ENCODE data around the gene SLC25A1. TPM values are rescaled to one million over a fixed set of nuclear protein-coding genes. Genes with fewer than 3 reads are reported as not detected.

Gene SLC25A1
- total and polyA plus RNA-seq, 2 of the 8 experiments (the other 6 are each of a cell fraction or from before 2014, with no cell fraction given) = 110 to 148 TPM

DNA sequence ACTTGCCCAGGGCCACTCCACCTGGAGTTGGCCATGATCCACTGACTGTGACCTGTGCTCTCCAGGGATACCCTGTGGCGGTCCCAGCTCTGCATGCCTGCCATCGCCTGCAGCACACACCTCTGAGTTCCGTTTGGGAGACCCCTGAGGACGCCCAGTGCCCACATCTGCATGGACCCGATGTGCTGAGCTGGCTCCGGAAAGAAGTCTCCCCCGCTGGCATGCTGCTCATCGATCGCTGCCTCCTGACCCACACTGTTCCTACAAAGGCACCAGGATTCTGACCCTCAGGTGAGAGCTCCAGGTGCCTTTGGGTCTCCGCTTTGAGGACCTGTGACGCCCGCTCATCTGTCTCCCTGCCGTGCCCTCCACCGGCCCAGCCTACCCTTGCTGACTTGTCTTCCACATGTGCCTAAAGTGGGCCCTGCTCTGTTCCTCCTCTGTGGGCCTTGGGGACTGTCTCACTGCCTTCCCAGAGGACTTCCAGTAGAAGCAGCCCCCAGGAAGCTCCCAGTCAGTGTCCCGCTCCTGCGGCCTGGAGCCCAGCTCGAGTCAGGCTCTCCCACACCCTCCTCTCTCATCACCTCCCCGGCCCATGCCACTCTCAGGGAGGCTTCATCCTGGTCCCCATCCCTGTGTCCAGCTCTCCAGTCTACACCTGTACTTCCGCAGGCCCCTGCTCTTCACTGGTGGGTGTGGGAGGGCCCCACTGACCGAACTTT lies 5.9 kb upstream of the SLC25A1 start:
- H3K4me3 ChIP-seq (ENCODE audit: extremely low read depth in 1 of 4, insufficient read depth in 2 of 4, low read depth in 3 of 4, low read length in 4 of 4) = no peak overlapping the region
- H3K9me3 ChIP-seq (ENCODE audit: insufficient read depth in 2 of 2, low read depth in 1 of 2, low read length in 1 of 2) = no peaks in the 10 kb centered on the region
- WGBS, 2 experiments (ENCODE audit: extremely low coverage in 1 of 2, insufficient coverage in 1 of 2, insufficient read length in 1 of 2, insufficient replicate concordance in 2 of 2, low coverage in 1 of 2, low lambda C conversion rate in 2 of 2, missing lambda C conversion rate in 1 of 2) = 89% methylated on average over 16 of the region's 20 CpGs; no CpG with 5 or more reads in 1 of the 2 experiments
- POLR2A ChIA-PET (ENCODE audit: partially characterized antibody) = interaction anchor here (0.6 to 3.5 kb wide), 4 partner anchors 9 to 85 kb away, joined by 3 to 15 read pairs (median 3); no protein-coding TSS in a partner anchor
- H2AFZ ChIP-seq (ENCODE audit: low read length) = no peak overlapping the region
- H2BK5ac ChIP-seq (ENCODE audit: low read depth, low read length) = no peak overlapping the region; the same call in 1 of the 2 replicates
- no peak for FAIRE-seq
- H2BK12ac ChIP-seq (ENCODE audit: low read depth, low read length) = no peak overlapping the region
- H3K36me3 ChIP-seq (ENCODE audit: control insufficient read depth in 2 of 4, insufficient read depth in 4 of 4, low read length in 3 of 4) = no peaks in the 10 kb centered on the region; a peak in 2 of 8 replicates
- H3K14ac ChIP-seq (ENCODE audit: insufficient read length) = no peak overlapping the region
- no peak overlapping the region for H3K18ac ChIP-seq (ENCODE audit: extremely low read depth, low read length)
- no peak overlapping the region for H3K56ac ChIP-seq (replicated peaks; ENCODE audit: insufficient read length, low read depth, low read length)
- no peak overlapping the region for H2AK5ac ChIP-seq (ENCODE audit: low read depth, low read length)
- no peak overlapping the region for H3K4me2 ChIP-seq (ENCODE audit: insufficient read depth in 1 of 2, low read depth in 2 of 2, low read length in 2 of 2)
- no peak overlapping the region for H2BK120ac ChIP-seq (replicated peaks; ENCODE audit: low read depth, low read length)
- H3K27me3 ChIP-seq (replicated peaks in 1 of 4; ENCODE audit: control insufficient read depth in 3 of 4, extremely low read depth in 1 of 4, insufficient read depth in 3 of 4, low read length in 3 of 4) = no peaks in the 10 kb centered on the region
- CTCF ChIA-PET (ENCODE audit: partially characterized antibody) = interaction anchor here (0.6 to 1.5 kb wide), 7 partner anchors 11 to 716 kb away, joined by 3 to 5 read pairs (median 3); partner anchors contain the start of gene DGCR2
- DNase-seq (ENCODE audit: low read depth in 1 of 2, low spot score in 2 of 2) = no peak
- no peaks in the 10 kb centered on the region for H3K79me2 ChIP-seq (ENCODE audit: control insufficient read depth in 1 of 2, insufficient read depth in 2 of 2, low read length in 2 of 2)
- no peak overlapping the region for H3K4ac ChIP-seq (replicated peaks; ENCODE audit: insufficient read length, low read depth, low read length)
- H3K23me2 ChIP-seq (ENCODE audit: low read depth, low read length) = no peaks in the 10 kb centered on the region
- no peak overlapping the region for H2BK15ac ChIP-seq (ENCODE audit: low read length)
- H3K27ac ChIP-seq (ENCODE audit: low read depth, low read length) = no peak overlapping the region
- H3K23ac ChIP-seq (ENCODE audit: insufficient read length) = no peak overlapping the region
- no peak overlapping the region for H4K91ac ChIP-seq (replicated peaks; ENCODE audit: insufficient read length, low read length)
- H3K9ac ChIP-seq (replicated peaks in 1 of 4; ENCODE audit: extremely low read depth in 1 of 4, low read depth in 3 of 4, low read length in 3 of 4) = no peak overlapping the region
- peaks cover 0 to 7% of the 10 kb centered on the region in 2 experiments for H4K20me1 ChIP-seq (replicated peaks in 1 of 2; ENCODE audit: control insufficient read depth in 1 of 2, insufficient read depth in 2 of 2, low read length in 2 of 2)
- H3K4me1 ChIP-seq (replicated peaks in 1 of 4; ENCODE audit: control insufficient read depth in 3 of 4, insufficient read depth in 4 of 4, low read length in 3 of 4) = peaks cover 0 to 4% (median 2%) of the 10 kb centered on the region in 4 experiments; a peak in 3 of 7 replicates
- H3K79me1 ChIP-seq (ENCODE audit: low read depth, low read length) = no peaks in the 10 kb centered on the region
- no peak overlapping the region for H2BK20ac ChIP-seq (ENCODE audit: low read length)
- H4K8ac ChIP-seq (ENCODE audit: extremely low read depth, insufficient read depth, low read length) = no peak overlapping the region
- no peak overlapping the region for H4K5ac ChIP-seq (ENCODE audit: insufficient read length, low read depth, low read length)
- TF ChIP-seq EP300 (IDR thresholded peaks at IDR 0.05; ENCODE audit: borderline replicate concordance in 1 of 2, low read depth in 2 of 2, low read length in 2 of 2) (no peak), BRCA1 (IDR thresholded peaks at IDR 0.05; ENCODE audit: low read depth, low read length) (no peak), EGR1 (IDR thresholded peaks at IDR 0.05; ENCODE audit: borderline replicate concordance, low read depth, low read length) (no peak), RFX5 (IDR thresholded peaks at IDR 0.05; ENCODE audit: borderline replicate concordance, low read depth, low read length) (no peak), JUND (IDR thresholded peaks at IDR 0.05; ENCODE audit: low read length) (no peak), CEBPB (IDR thresholded peaks at IDR 0.05; ENCODE audit: low read depth, low read length) (no peak), SRF (IDR thresholded peaks at IDR 0.05; ENCODE audit: low read depth, low read length) (no peak), HDAC2 (IDR thresholded peaks at IDR 0.05; ENCODE audit: borderline replicate concordance in 1 of 2, low read depth in 2 of 2, low read length in 2 of 2) (no peak), CREB1 (IDR thresholded peaks at IDR 0.05) (no peak)
- TF ChIP-seq, protein P1, sequence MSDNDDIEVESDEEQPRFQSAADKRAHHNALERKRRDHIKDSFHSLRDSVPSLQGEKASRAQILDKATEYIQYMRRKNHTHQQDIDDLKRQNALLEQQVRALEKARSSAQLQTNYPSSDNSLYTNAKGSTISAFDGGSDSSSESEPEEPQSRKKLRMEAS (IDR thresholded peaks at IDR 0.05) = no peak

All from H1 (cell line).